Right hindlimb (tissue), 1 donor: ENCODE results near the gene ALG1.
"Not testable (repeated sequence)": the region's sequence is repeated elsewhere in the genome, so short reads cannot be mapped to it uniquely, and the experiment has no call there.

ENCODE experiments used
- DNase-seq: peaks from one replicate; pipeline ENCODE4 v3.0.0-alpha.2; 2018

Gene ALG1, protein sequence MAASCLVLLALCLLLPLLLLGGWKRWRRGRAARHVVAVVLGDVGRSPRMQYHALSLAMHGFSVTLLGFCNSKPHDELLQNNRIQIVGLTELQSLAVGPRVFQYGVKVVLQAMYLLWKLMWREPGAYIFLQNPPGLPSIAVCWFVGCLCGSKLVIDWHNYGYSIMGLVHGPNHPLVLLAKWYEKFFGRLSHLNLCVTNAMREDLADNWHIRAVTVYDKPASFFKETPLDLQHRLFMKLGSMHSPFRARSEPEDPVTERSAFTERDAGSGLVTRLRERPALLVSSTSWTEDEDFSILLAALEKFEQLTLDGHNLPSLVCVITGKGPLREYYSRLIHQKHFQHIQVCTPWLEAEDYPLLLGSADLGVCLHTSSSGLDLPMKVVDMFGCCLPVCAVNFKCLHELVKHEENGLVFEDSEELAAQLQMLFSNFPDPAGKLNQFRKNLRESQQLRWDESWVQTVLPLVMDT

DNA sequence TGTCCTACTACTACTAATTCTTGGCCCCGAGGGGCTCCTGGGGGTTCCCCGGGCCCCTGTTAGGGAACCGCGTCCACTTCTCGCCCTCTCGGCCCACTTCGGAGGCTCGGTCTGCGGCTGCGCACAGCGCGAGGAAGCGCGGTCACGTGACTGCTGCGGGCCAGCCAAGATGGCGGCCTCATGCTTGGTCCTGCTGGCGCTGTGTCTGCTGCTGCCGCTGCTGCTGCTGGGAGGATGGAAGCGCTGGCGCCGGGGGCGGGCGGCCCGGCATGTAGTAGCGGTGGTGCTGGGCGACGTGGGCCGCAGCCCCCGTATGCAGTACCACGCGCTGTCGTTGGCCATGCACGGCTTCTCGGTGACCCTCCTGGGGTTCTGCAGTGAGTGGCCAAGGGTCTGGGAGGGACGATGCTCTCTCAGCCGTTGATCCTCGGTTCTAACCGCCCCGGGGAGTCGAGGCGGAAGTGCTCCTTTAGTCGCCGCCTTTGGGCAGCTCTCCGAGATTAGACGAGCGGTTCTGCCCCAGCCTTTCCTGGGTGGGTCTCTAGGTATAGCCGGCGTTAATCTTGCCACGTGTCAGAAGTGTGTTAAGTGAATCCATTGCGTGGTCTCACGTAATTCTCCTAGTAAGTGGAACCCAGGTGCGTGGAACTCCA, at the start of gene ALG1:
Gene ALG1, plus strand, starts transcription at position 163 of the 653 bp plus-strand sequence. Its CDS starts 7 bp downstream, at position 170.
- peak; percentile 94 for DNase-seq

DNA sequence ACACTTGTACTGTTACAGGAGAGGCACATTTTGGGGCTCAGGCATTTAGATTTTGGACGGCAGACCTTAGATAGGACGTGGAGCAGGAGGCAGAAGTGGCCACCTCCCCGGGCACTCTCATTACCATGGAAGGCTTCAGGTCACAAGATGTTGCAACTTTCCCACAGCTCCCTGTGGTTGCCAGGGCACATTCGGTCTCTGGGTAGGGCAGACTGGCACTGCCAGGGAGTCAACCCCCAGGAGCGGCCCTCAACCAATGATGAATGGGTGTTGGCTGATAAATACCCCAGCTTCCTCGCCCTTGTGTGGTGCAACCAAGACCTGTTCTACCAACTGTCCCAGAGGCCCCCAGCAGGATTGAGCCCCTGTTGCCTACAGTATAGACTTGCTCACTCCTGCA, 49.1 kb upstream of the ALG1 start:
- DNase-seq: no peak

DNA sequence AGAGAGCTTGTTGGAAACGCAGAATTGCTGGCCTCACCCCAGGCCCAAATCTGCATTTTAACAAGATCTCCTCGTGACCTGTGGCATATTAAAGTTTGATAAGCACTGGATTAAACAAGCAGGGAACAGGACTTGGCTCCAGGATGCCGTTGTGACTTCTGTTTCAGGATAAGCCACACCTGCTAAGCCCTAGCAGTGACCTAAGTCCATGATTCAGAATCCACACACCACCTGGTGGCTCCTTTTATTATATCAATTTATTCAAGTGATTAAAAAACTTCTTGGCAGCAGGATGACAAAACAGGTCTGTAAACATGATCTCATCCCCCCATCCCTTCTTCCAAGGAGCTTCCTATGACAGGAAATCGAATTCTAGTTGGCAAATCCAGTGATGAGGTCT, 47.0 kb upstream of the ALG1 start:
- DNase-seq: no peak

DNA sequence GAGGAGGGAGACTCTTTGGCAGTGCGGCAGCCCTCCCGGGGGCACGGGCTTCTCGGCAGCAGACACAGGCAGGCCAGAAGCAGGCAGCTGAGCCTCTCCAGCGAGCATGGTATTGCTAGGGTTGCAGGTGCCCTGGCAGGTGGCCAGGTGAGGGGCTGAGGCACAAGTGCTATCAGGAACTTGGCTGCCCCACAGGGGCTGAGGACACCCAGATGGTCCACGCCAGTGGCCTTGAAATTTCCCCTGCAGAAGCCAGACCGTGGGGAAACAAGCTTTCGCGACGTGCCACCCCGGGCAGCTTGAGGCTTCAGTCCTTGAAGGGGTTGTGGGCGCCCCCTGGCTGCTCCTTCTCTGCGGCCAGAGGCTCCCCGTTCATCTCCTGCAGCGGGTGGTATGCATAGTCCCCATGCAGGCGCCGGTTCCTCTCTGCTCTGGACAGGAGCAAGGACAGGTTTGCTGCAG, 46.4 kb upstream of the ALG1 start:
- no peak for DNase-seq

DNA sequence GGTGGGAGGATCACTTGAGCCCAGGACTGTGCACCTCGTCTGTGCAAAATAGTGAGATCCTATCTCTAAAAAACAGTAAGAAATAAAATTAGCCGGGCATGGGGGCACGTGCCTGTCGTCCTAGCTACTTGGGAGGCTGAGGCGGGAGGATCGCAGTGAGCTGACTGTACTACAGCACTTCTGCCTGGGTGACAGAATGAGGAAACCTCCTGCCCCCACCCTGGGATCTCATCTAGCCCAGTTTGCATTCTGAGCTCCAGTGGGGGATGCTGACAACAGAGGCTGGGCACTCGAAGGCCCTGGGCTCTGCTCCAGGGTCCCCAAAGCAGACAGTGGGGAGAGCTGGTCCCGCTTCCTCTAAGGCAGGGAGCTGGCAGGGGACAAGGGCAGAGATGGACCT, 45.0 kb upstream of the ALG1 start:
- DNase-seq: no peak

DNA sequence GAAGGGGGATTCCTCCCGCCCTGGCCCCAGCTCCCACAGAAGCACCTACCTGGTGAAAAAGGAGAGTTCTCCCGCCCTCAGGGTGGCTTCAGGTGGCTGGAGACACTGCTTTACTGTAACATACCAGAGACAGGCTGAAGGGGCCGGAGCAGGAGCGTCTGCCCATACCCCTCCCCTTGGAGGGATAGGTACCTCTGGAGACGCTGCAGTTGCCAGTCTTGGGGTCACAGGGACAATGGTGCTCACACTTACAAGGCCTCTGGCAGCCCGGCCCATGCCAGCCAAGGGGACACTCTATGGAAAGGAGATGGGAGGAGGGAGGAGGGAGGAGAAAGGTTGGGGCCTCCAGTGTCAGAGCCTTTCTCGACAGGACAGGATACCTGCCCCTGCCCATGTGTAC, 44.6 kb upstream of the ALG1 start:
- no peak for DNase-seq

DNA sequence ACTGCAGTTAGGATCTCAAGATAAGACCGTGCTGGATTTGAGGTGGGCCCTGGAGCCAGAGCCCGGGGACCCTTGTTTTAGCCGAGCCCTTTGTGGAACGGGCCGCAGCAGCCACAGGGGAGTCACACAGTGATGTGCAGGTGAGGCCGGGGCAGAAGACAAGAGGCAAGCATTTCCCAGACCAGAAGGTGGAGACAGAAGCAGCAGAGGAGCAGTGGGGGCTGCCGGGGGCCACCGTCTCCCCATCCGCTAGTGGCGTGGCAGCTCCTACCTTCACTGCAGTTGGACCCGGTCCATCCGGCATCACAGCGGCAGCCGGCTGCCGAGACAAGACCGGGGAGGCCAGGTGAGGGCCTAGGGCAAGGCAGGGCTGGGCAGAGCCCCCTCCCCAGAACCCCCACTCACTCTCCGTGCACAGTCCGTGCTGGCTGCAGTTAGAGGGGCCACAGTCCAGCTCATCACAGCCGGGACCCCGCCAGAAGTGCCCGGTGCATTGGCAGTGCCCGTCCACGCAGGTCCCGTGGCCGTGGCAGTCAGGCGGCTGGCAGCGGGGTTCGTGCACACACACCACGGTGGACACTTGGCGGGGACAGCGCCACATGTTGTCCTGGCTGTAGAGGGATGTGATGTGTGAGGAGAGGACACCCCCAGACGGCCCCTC, 43.9 kb upstream of the ALG1 start:
- no peak for DNase-seq

DNA sequence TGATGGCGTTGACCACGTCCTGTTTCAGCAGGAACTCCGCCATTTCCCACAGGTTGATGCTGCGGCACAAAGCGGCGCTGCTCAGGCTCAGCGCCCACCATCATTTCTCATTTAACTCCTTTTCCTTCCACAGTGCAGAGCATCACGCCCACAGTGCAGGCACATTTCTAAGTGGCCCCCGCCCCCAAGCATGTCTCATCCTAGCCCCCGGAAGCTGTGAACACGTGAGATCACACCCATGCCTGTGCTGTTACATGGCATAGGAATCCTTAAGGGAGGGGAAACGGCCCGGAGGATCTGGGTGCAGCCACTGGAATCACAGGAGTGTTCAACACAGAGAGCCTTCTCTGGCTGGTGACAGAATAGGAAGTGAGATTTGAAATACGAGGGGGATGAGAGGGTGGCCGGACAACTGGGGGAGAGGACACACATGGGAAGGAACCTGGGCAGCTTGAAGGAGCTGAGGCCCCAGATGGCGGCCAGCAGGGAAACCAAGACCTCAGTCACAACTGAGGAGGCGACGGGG, 42.6 kb upstream of the ALG1 start:
- no peak for DNase-seq

DNA sequence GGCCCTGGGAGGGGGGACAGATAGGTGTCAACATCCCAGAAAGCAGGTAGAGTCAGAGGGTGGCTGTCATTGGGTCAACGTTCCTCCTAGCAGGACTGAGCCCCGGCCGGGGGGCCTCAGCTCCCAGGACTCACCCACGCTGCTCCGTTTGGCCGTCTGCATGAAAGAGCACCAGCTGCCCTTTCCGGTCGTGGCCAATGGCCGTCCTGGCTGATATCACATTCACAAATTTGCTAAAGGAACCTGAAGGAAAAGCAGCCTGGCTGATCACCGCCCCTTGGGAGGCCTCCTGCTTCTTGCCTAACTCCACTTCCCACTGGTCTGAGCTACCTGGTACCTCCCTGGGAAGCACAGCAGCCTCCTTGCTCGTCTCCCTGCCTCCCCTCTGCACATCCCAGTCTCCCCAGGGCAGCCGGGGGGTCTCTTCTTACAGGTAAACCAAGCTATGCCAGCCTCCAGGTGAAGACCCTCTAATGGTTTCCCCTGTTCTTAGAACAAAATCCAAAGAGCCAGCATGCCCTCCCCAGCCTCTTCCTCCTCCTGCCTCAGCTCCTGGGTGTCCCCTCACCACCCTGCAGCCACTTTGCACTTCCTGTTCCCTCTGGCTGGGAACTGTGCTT, 41.3 kb upstream of the ALG1 start:
- DNase-seq: no peak

DNA sequence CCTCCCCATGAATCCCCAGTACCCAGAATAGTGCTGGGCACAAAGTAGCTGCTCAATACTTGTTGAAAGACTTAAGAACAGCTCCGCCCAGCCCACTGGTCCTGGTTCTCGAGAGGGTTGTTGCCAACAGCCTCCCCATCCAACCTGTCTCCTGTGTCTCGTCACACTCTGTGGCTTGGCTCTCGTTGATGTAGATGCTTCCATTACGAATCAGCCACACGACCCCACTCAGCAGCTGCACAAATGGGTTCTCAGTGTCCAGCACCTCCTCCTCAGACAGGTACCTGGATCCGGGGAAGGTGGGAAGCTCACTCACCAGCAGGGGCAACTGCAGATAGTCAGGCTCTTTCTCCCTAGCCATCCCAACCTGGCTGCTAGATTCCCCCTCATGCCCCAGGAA, 40.0 kb upstream of the ALG1 start:
- no peak for DNase-seq

DNA sequence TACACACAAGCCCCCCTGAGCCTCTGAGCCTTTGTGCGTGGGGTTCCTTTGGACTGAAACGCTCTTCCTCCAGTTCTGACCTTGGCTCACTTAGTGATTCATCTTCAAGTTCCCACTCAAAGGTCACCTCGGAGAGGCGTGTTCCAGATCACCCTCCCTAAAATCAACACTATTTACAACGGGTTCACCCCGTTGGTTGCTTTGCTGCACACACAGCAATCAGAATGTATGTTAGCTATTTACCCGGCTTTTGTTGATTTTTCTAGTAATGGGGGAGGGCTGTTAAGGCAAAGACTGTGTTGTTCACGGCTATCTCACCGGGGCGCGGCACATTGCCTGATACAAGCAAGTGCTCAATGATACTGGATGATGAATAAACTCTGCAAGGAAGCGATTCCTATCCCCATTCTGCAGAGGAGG, 38.9 kb upstream of the ALG1 start:
- no peak for DNase-seq

DNA sequence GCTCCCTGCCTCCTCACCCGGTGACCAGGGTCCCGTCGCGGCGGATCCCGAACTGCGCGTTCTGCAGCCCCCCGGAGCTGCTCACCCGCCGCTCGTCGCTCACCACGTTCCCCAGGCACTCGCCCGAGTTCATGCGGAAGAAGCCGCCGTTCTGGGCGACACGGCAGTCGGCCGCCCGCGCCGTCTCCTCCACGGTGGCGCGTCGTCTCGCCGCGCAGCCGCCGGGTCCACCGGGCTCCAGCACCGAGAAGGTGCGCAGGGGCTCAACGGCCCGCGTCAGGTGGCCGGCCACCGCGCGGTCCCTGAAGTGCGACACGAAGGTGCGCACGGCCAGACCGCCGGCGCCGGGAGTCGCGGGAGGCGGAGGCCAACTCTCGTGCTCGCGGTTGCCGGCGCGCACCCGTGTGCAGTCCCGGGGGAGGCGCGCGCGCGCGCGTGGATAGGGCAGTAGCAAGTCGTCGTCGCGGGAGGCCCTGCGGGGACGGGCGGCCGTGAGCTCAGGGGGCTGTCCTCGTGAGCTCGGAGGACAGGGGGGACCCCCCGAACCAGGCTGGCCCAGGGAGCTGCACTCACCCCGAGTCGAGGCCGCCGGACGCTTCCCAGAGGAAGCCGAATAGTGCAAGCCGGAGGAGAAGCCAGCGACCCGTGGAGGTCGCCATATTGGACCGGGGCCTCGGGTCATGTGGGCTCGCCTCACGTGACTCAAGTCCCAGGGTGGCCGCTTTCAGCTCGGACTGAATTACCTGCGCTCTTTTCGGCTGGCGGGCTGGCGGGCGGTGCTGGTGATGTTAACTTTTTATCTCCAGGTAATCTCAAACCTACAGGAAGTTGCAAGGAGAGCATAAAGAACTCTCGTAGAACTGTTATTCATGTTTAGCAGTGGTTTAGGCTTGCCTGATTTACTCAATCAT, 38.1 kb upstream of the ALG1 start, which contains the start of gene NAGPA:
Gene NAGPA, minus strand, starts transcription at position 680 of the 911 bp plus-strand sequence. Its CDS starts 21 bp downstream, at position 659.
- peak; percentile 92 for DNase-seq

DNA sequence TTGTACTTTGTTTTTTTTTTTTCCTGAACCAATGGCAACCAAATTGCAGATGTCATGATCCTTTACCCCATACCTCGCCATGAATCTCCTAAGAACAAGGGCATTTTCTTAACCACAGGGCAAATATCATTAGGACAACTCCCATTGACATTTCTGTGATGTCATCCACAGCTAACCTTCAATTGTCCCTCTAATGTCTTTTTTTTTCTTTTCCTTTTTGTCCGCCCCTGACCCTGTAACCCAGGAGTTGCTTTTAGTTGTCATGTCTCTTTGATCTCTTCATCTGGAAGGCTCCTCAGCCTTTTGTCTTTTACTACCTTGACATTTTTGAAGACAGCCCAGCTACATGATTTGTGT, 37.5 kb upstream of the ALG1 start:
- no peak for DNase-seq

DNA sequence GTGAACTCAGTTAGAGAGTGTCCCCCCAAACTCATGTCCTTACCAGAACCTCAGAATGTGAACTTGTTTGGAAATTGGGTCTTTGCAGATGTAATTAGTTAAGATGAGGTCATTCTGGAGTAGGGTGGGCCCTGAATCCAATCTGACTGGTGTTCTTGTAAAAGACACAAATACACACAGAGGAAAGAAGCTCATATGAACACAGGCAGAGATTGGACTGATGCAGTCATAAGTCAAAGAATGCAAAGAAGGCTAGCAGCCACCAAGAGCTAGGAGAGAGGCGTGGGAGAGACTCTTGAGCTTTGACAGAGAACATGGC, 35.8 kb upstream of the ALG1 start:
- no peak for DNase-seq

DNA sequence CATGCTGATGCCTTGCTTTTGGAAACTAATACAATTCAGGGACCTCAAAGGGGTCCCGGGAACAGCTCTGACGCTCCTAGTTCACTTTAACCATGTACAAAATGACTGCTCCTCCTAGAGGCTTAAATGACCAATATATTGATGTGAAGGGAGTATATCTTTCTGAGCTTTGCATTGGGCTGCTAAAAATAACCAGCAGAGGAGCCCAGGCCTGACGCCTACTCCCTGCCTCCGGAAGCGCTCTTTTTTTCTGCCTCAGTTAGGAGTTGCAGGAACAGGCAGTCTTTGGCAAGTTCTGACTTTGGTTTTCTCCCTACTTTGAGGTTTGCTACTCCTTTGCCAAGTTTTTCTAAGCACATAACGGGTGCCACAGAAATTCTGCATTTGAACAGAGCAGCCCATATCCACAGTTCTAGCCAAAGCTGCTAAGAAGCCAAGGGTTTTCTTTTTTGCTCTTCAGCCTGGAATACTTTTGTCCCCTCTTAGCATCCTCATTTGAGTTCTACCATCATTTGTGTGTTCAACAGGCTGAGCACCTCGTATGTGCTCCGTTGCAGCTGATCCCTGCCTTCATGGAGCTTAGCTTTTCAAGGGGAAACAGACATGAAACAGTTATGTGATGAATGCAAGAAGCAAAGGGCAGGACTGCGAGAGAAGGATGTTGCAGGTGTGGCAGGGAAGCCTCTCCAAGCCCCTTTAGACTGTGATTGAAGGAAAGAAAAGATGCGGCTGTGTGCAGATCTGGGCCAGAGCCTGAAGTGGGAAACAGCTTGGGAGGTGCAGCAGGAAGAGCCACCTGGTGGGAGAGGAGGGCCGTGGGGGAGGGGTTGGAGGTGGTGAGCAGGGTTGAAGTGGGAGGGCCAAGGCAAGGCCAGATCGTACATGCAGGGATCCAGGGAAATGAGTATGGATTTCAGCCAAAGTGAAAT, 35.2 kb upstream of the ALG1 start:
- no peak for DNase-seq

DNA sequence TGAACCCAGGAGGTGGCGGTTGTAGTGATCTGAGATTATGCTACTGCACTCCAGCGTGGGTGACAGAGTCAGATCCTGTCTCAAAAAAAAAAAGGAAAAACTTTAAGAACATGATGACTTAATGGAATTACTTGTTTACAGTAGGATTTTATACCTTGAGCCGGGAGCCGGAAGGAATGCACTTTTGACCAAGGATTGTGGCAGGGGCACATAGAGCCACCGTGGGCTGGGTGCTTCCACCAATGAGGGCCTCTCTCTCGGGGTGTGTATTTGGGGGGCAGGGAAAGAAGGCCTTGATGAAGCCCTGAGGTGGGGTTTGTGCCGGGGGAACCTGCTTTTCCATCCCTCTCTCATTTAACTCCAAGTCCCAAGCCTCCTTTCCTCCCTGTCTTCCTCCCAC, 31.2 kb upstream of the ALG1 start:
- DNase-seq: no peak

DNA sequence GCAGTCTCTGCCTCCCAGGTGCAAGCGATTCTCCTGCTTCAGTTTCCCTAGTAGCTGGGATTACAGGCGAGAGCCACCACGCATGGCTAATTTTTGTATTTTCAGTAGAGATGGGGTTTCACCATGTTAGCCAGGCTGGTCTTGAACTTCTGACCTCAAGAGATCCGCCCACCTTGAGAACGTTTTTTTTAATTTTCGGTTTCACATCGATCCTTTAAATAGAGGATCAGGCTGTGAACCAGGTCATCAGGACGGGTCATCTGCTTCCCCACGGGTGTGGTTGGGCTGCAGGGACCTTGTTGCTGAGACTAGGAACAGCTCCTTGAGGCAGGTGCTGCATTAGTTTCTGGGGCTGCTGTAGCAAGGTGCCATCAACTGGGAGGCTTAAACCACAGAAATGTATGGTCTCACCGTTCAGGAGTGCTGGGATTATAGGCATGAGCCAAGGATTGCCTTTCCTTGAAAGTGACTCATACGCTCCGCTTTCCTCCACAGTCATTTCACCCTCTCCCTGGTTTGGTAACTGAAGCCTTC, 30.0 kb upstream of the ALG1 start:
- DNase-seq: no peak

DNA sequence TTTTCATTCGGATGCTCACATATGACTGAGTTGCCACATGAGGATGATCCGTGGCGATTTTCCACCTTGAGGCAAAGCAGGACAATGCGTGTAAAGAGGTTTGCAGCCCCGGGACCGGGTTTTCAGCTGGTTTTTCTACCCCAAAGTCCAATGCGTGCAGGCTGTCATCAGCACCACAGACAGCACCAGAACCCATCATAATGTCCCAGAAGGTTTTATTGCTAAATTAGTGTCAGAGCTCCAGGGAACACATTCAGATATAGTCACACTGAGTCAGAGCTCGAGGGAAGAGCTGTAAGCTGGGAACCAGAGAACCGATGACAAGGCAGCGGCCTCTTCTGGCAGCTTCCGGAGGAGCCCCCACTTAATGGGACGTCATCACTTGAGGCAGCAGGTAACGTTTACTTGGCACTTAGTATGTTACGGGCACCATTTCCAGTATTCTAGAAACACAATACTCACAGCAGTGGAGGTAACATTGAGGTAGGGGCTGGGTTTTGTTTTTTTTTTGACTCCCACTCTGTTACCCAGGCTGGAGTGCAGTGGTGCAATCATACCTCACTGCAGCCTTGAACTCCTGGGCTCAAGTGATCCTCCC, 29.0 kb upstream of the ALG1 start:
- DNase-seq: no peak

DNA sequence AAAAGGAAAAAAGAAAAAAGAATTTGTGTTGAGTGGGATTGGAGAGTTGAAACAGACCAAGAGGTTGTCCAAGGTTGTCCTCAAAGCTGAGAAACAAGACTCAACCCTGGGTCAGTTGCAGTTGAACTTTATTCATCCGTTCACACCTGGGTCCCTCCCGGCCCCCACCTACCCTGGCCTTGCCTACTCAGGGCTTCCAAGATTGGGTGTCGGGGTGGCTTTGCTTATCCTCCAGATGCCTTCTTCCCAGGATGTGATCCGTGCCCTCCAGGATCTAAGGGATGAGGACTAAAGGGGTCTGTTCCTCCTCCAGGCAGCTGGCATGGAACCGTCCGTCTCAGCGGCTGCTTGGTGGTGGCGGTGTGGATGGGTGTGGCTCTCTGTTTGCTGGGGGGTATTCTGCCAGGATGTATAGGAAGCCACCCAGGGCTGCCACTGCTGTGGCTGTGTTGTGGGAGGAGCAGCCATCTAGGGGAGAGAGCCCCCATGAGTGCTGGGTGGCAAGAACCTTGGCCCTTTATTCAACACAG, 27.6 kb upstream of the ALG1 start:
- DNase-seq: no peak

DNA sequence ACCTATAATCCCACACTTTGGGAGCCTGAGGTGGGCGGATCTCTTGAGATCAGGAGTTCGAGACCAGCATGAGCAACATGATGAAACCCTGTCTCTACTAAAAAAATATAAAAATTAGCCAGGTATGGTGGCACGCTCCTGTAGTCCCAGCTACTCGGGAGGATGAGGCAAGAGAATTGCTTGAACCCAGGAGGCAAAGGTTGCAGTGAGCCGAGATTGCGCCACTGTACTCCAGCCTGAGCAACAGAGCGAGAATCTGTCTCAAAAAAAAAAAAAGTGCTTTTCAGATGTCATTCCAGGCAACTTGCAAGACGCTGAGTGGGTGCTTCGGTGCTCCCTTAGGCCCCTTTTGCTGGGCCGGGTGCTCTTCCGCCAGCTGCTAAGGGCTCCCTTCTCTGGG, 27.1 kb upstream of the ALG1 start:
- not testable (repeated sequence) for DNase-seq
